B cell (primary cell): ENCODE results near the gene RABEP2. TPM values are rescaled to one million over a fixed set of nuclear protein-coding genes. Genes with fewer than 3 reads are reported as not detected.

Source experiments
- ATAC-seq: fragments of 200-7000 bp; cut with Tn5 transposase; one replicate; pipeline ENCODE4 v1.10.0; 2021; ENCODE audit warnings: low read depth, mild to moderate bottlenecking, moderate number of reproducible peaks, moderate library complexity
- CTCF ChIA-PET: fragments of 350-600 bp; sonication (Branson Sonifier 250); formaldehyde crosslinking; loops from one replicate; lab custom pipeline; 2021; ENCODE audit warnings: antibody characterized with exemption, inconsistent platforms; lab: Charles Lee
- POLR2A ChIA-PET: fragments of 350-600 bp; sonication (Branson Sonifier 250); formaldehyde crosslinking; loops from one replicate; lab custom pipeline; 2021; ENCODE audit warnings: antibody characterized with exemption; lab: Charles Lee
- DNase-seq: peaks from one replicate; pipeline ENCODE4 v3.0.0; 2013
- H2AFZ ChIP-seq: 2 replicates; pipeline ENCODE4 v1.6.1; 2012; ENCODE audit warnings: mild to moderate bottlenecking, low read depth, low read length; ENCODE audit not compliant: insufficient read depth, poor library complexity, severe bottlenecking
- H3K27ac ChIP-seq, 2 donors: 1 replicate in 1 of 2; 2 replicates in 1 of 2; pipeline ENCODE4 v1.5.1; 2012 to 2013; ENCODE audit warnings: low read length in 2 of 2, mild to moderate bottlenecking in 2 of 2, moderate library complexity in 1 of 2
- H3K27me3 ChIP-seq, 4 experiments: fragments of 200-600 bp in 1 of 4; sonication (generic) in 1 of 4; replicated peaks in 1 of 4; 1 replicate in 2 of 4; 2 replicates in 2 of 4; pipeline versions ENCODE4 v1.6.1 to v1.7.0; 2013 to 2016; ENCODE audit warnings: low read length in 3 of 4, mild to moderate bottlenecking in 2 of 4, mixed read lengths in 1 of 4, moderate library complexity in 1 of 4; ENCODE audit not compliant: insufficient read depth in 4 of 4, control insufficient read depth in 3 of 4; ENCODE audit errors: control extremely low read depth in 1 of 4
- H3K36me3 ChIP-seq, 2 experiments: replicated peaks in 1 of 2; 1 replicate in 1 of 2; 2 replicates in 1 of 2; pipeline versions ENCODE4 v1.6.1 to v1.7.1; 2013; ENCODE audit warnings: low read length in 1 of 2; ENCODE audit not compliant: insufficient read depth in 2 of 2, control insufficient read depth in 1 of 2; ENCODE audit errors: control extremely low read depth in 1 of 2, extremely low read depth in 1 of 2
- H3K4me1 ChIP-seq, 2 donors: fragments of 200-600 bp in 1 of 2; sonication (generic) in 1 of 2; 1 replicate in 1 of 2; 2 replicates in 1 of 2; pipeline versions ENCODE4 v1.5.1 to v1.6.1; 2013 to 2017; ENCODE audit warnings: low read length in 2 of 2; ENCODE audit not compliant: control insufficient read depth in 2 of 2, insufficient read depth in 2 of 2
- H3K4me2 ChIP-seq: replicated peaks from 2 replicates; pipeline ENCODE3; 2012; ENCODE audit warnings: mild to moderate bottlenecking, low read depth, low read length; ENCODE audit not compliant: poor library complexity, severe bottlenecking
- H3K4me3 ChIP-seq, 5 experiments: fragments of 200-600 bp in 1 of 5; sonication (generic) in 1 of 5; 1 replicate in 3 of 5; 2 replicates in 2 of 5; pipeline versions ENCODE4 v1.5.1 to v1.7.0; 2011 to 2016; ENCODE audit warnings: low read length in 4 of 5, mild to moderate bottlenecking in 4 of 5, low read depth in 2 of 5, control low read depth in 1 of 5, moderate library complexity in 1 of 5; ENCODE audit not compliant: insufficient read depth in 1 of 5; ENCODE audit errors: control extremely low read depth in 1 of 5, extremely low read depth in 1 of 5
- H3K79me2 ChIP-seq: fragments of 200-600 bp; sonication (generic); one replicate; pipeline ENCODE4 v1.6.0; 2016; ENCODE audit warnings: low read length; ENCODE audit not compliant: control insufficient read depth, insufficient read depth
- H3K9ac ChIP-seq: fragments of 200-600 bp; sonication (generic); 2 replicates; pipeline ENCODE4 v1.6.1; 2017; ENCODE audit warnings: mild to moderate bottlenecking, low read length, moderate library complexity
- H3K9me3 ChIP-seq, 3 donors: one replicate each; pipeline versions ENCODE4 v1.6.1 to v1.7.1; 2013; ENCODE audit warnings: low read length in 2 of 3; ENCODE audit not compliant: control insufficient read depth in 2 of 3, insufficient read depth in 1 of 3; ENCODE audit errors: control extremely low read depth in 1 of 3
- H4K20me1 ChIP-seq: 2 replicates; pipeline ENCODE4 v1.6.0; 2012; ENCODE audit warnings: mild to moderate bottlenecking, low read length; ENCODE audit not compliant: insufficient read depth, control insufficient read depth, poor library complexity, severe bottlenecking
- H3K27ac Mint-ChIP-seq: one replicate; pipeline ENCODE4 v1.8.0; 2021; ENCODE audit warnings: mixed read lengths
- H3K27me3 Mint-ChIP-seq: one replicate; pipeline ENCODE4 v1.8.0; 2021; ENCODE audit warnings: mixed read lengths
- H3K4me1 Mint-ChIP-seq: one replicate; pipeline ENCODE4 v1.8.0; 2021; ENCODE audit warnings: mixed read lengths
- H3K4me3 Mint-ChIP-seq: one replicate; pipeline ENCODE4 v1.8.0; 2021; ENCODE audit warnings: mixed read lengths
- H3K9me3 Mint-ChIP-seq: one replicate; pipeline ENCODE4 v1.8.0; 2022; ENCODE audit warnings: mixed read lengths; ENCODE audit not compliant: insufficient read depth
- EZH2 ChIP-seq: IDR thresholded peaks from 2 replicates; pipeline ENCODE4 v1.6.1; 2012; ENCODE audit warnings: borderline replicate concordance, low read depth, mild to moderate bottlenecking, moderate library complexity, low read length; ENCODE audit not compliant: insufficient read depth, poor library complexity, severe bottlenecking
- WGBS: methylation state at CpG from one replicate; pipeline ENCODE4 v1.1.5; 2013; ENCODE audit warnings: missing lambda C conversion rate; ENCODE audit not compliant: insufficient coverage; 5-methylcytosine and 5-hydroxymethylcytosine counted together
- intact Hi-C: fragments of 100-400 bp; cut with micrococcal nuclease; formaldehyde crosslinking; loops from one replicate; pipeline ENCODE4 v1.10.0; 2022
- polyA plus RNA-seq: library from polyadenylated mRNA; depleted of rRNA; stranded (reverse); fragments of >200 nt; gene quantifications from 2 replicates; pipeline ENCODE4 v1.2.3, GENCODE V29; 2012
- total RNA-seq, 2 donors: library from RNA; stranded (reverse); fragments of 120-200 nt in 1 of 2; gene quantifications; 1 replicate in 1 of 2; 2 replicates in 1 of 2; pipeline versions ENCODE4 v1.2.3 to v1.2.4, GENCODE V29; 2013 to 2022
- TF ChIP-seq, protein P1 (sequence below): fragments of 200-600 bp; IDR thresholded peaks from one replicate; pipeline ENCODE4 v1.8.0; 2022; ENCODE audit warnings: antibody characterized with exemption, mild to moderate bottlenecking

Gene RABEP2
- total and polyA plus RNA-seq, 2 donors (not counting 1 experiment from before 2014, with no cell fraction given): 136 to 178 TPM

GRCh38 chr16:28879261-28879840 lies 45.7 kb downstream of the RABEP2 start:
- peak overlapping the region in 1 of 2 donors; percentile 43 for H3K27ac ChIP-seq
- H3K9ac ChIP-seq: peak overlapping the region; percentile 90
- Mint-ChIP-seq H3K27me3 (peaks cover 6% of the 10 kb centered on the region), H3K4me1 (peaks cover 15% of the 10 kb centered on the region), H3K4me3 (peak overlapping the region; percentile 92), H3K27ac (peak overlapping the region; percentile 10), H3K9me3 (no peaks in the 10 kb centered on the region)
- peaks cover 0 to 2% of the 10 kb centered on the region in 2 experiments for H3K36me3 ChIP-seq
- H3K27me3 ChIP-seq: peaks cover 0 to 8% (median 1%) of the 10 kb centered on the region in 4 experiments
- H3K79me2 ChIP-seq: no peaks in the 10 kb centered on the region
- no peaks in the 10 kb centered on the region for H3K9me3 ChIP-seq
- ChIA-PET CTCF (interaction anchor here (0.9 to 2.9 kb wide), 9 partner anchors 9 to 98 kb away, joined by 3 to 23 read pairs (median 4); no protein-coding TSS in a partner anchor), POLR2A (interaction anchor here (1.0 to 2.2 kb wide), 5 partner anchors 16 to 71 kb away, joined by 3 to 12 read pairs (median 4); partner anchors contain the start of genes CD19, NFATC2IP and SH2B1)
- peak overlapping the region; percentile 100 for H2AFZ ChIP-seq
- ATAC-seq: peak; percentile 32
- no peak for DNase-seq
- intact Hi-C loops: loop anchor here (1.0 kb wide), 2 partner anchors 16 to 66 kb away; partner anchors contain the start of gene SH2B1
- peaks cover 13 to 17% of the 10 kb centered on the region in 2 donors for H3K4me1 ChIP-seq
- peak overlapping the region; percentile 53 to 94 (median 87) for H3K4me3 ChIP-seq
- no peak for TF ChIP-seq EZH2
- TF ChIP-seq, protein P1, sequence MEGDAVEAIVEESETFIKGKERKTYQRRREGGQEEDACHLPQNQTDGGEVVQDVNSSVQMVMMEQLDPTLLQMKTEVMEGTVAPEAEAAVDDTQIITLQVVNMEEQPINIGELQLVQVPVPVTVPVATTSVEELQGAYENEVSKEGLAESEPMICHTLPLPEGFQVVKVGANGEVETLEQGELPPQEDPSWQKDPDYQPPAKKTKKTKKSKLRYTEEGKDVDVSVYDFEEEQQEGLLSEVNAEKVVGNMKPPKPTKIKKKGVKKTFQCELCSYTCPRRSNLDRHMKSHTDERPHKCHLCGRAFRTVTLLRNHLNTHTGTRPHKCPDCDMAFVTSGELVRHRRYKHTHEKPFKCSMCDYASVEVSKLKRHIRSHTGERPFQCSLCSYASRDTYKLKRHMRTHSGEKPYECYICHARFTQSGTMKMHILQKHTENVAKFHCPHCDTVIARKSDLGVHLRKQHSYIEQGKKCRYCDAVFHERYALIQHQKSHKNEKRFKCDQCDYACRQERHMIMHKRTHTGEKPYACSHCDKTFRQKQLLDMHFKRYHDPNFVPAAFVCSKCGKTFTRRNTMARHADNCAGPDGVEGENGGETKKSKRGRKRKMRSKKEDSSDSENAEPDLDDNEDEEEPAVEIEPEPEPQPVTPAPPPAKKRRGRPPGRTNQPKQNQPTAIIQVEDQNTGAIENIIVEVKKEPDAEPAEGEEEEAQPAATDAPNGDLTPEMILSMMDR: no peak
- WGBS: 4% methylated on average over 23 of the region's 27 CpGs
- H4K20me1 ChIP-seq: no peaks in the 10 kb centered on the region
- H3K4me2 ChIP-seq: peak overlapping the region; percentile 100
